GM19467 (cell line): ENCODE results near the gene ANKRD44.
A peak's percentile ranks its signal among the peaks of the same experiment; 100 is the strongest.
"Not testable (repeated sequence)": the region's sequence is repeated elsewhere in the genome, so short reads cannot be mapped to it uniquely, and the experiment has no call there.

Experiments used
- ATAC-seq: cut with Tn5 transposase; IDR thresholded peaks from one replicate; pipeline ENCODE4 v1.9.1; 2021; ENCODE audit warnings: mild to moderate bottlenecking, moderate library complexity; ENCODE audit not compliant: unreplicated experiment

The ANKRD44 gene

GRCh38 chr2:197054437-197054836, 256.1 kb downstream of the ANKRD44 start:
- no peak for ATAC-seq

GRCh38 chr2:197052356-197052755, 258.2 kb downstream of the ANKRD44 start:
- no peak for ATAC-seq

- no peak for ATAC-seq
Observed at GRCh38 chr2:197045115-197045514, 265.5 kb downstream of the ANKRD44 start.

- no peak for ATAC-seq
Observed at GRCh38 chr2:197042739-197043196, 267.8 kb downstream of the ANKRD44 start.

GRCh38 chr2:197037863-197038398, 272.6 kb downstream of the ANKRD44 start:
- no peak for ATAC-seq

DNA sequence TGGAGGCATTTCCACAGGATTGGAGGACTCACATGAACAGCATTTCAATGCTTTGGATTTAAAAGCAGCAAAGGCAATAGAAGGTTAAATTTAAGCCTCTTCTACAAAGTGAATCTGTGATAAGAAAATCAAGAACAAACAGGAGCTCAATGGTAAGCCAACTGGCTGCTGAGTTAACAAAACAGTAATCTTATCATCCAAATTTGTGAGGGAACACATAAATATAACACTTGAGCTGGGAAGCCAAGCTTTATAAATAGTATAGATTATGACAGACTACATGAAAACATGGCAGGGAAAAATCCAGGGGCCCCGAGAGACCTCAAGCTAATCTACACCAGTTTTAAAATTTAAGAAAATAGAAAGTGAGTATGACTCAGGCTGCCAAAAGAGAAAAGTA, 275.6 kb downstream of the ANKRD44 start:
- no peak for ATAC-seq

DNA sequence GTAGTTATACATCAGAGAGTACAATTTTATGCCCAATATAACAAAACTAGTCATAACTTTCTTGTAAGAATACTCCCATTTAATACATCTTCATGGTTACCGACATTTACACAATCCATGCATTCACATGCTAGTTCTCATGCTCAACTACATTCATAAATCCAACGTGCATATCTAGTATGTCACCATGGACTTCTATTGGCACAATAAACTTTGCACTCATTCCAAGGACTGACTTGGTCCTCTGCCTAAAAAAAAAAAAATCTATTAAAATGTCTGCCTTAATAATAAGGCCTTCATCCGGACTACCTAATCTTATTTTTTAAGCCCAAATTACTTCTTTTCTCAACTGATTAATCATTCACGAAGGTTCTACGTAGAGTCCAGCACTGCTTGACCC, 276.3 kb downstream of the ANKRD44 start:
- no peak for ATAC-seq

DNA sequence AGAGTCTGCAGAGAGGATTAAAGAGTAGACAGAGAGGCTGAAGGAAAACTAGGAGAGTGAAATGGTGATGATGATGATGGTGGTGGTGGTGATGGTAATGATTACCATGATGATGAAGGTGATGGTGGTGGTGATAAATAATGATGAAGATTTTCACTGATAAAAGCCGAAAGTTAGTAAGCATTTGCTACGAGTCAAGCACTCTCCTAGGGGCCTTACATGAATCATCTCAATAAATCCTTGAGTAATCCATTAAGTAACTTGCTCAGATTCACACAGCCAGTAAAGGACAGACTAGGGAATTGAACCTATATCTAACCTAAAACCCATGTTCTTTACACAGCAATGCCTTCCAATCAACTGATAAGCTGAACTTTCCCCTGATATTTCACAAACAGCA, 277.4 kb downstream of the ANKRD44 start:
- ATAC-seq = no peak

DNA sequence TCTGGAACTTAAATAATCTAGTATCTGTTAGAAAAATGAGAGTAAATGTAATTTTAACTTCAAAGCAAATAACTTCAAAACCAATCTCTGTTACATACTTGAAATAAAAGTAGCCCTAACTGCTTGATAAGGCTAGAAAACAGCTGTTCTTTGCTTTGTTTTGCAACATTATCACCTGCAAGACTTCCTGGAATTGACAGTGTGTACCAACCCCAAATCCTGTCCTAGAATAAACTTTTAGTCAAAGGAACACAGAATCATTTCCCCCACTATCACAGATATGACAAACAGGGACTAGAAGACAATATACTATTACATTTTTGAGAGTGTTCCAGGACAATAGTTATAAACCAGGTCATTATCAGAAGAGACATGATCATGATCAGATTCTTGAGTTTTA, 278.8 kb downstream of the ANKRD44 start:
- ATAC-seq = no peak

DNA sequence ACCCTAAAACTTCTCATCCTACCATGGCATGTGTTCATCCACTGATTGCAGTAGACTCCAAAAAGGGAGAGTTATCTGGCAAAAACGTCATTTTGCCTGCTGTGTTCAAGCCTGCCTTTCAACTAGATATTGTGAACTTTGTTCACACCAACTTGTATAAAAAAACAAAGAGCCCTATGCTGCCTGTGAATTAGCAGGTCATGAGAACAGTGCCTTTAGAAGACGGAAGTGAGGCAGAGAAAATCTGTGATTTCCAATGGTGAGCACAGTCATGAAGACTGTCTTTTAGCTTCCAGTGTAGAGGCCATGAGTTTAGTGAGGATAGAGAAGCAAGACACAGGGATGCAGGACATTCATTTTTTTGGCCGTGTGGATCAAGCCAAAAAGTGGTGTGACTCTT, 280.5 kb downstream of the ANKRD44 start:
- no peak for ATAC-seq

- ATAC-seq = no peak
Observed at GRCh38 chr2:197028633-197029032, 281.9 kb downstream of the ANKRD44 start.

DNA sequence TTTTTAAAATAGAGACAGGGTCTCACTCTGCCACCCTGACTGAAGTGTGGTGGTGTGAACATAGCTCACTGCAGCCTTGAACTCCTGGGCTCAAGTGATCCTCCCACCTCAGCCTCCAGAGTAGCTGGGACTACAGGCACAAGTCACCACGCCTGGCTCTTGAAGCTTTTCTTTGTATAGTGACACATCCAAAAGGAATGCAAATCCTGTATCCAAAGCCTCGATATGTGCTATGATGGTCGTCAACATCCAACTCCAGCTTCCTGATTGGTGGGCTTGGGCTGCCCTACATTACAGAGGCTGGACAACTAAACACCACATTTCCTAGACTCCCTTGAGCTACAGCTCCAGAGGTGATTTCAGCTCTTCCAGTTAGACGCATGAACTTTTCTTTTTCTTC, 282.4 kb downstream of the ANKRD44 start:
- ATAC-seq = no peak

DNA sequence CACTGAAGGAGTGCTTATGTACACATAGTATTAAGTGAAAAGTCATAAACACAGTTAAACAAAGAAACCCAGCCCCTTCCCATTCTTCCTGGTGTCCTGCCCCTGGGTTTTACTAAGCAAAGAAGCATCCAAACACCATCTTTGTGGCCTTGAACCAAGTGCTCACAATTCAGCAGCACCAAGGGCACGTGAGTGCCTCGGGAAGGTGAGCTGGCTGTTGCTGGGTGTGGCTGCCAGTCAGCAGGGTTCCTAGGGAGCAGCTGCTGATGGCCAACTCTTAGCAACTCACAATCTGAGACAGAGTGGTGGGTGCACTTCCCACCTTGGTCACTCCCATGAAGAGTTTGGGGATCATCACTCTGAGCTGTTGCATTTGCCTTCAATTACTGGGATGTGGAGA, 286.4 kb downstream of the ANKRD44 start:
- no peak for ATAC-seq

DNA sequence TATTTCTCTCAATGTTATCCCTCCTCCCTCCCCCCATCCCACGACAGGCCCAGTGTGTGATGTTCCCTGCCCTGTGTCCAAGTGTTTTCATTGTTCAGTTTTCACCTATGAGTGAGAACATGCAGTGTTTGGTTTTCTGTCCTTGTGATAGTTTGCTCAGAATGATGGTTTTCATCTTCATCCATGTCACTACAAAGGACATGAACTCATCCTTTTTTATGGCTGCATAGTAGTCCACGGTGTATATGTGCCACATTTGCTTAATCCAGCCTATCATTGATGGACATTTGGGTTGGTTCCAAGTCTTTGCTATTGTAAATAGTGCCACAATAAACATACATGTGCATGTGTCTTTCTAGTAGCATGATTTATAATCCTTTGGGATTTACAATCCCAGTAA, 289.7 kb downstream of the ANKRD44 start:
- ATAC-seq = not testable (repeated sequence)

DNA sequence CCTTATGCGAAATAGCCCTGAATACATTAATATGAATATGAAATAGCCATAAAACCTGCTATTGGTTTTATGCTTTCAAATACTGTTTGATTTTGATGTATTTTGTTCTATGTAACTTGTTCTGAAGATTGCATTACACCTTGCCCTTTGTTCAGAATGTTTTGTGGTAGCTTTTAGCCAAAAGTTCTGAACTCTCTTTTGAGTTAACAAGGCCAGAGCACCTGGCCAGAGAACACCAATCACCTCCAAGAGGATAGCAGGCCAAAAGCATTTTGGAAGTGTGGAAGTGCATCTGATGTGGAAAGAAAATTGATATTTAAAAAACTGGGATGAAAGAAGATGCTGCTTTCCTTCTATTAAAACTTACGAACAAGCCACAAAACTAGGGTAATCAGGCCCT, 297.5 kb downstream of the ANKRD44 start:
- ATAC-seq = no peak

DNA sequence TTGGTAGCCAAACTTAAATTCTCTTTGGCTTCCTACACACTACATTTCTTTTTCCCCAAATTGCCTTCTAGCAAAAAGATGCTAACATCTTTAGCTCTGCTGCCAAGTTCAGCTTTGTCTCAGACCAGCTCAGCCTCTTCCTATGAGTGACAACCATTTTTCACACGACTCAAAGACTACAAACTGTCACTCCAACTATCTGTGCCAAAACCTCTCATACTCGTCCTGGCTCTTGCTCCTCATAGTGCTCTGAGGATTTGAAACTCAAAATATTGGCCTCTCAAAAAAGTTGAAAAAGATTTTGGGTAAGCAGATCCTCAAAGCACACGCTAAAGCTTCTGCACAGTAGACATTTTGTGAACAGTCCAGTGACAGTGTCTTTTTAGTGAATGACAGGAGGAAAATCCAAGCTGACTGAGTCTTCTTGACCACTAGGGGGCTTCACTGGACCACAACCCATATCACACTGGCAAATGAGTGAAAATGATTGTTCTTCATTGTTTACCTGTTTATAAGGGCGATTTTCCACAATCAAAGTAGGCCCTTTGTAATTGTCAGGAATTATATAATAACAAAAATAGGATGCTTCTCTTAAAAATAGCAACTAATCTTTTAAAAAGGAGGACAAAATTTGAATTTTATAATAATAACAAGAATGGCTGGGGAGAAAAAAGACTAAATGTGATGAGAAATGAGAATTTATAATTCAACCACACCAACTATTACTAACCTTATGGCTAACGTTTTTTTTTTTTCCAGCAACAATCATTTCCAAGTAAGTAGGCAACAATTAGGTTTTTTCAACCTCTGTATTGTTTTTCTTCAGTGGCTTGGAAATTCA, 298.6 kb downstream of the ANKRD44 start:
- ATAC-seq = peak; percentile 59

DNA sequence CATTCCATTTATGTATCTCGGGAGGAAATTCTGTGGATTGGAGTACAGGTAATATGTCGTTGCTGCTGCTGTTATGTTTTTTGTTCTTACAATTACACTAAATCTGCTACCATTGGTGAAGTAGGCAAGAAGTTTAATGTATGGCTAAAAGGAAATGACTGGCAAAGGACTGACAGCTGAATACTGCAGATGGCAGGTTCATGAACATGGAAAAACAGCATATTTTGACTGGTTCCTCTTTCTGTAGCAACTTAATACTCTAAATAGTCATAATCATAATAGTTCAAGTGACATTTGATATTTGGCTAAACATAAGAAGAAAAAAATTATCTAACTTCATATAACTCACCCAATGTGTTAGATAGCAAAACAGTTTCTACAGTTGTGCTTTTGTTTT, 299.6 kb downstream of the ANKRD44 start:
- ATAC-seq = no peak

DNA sequence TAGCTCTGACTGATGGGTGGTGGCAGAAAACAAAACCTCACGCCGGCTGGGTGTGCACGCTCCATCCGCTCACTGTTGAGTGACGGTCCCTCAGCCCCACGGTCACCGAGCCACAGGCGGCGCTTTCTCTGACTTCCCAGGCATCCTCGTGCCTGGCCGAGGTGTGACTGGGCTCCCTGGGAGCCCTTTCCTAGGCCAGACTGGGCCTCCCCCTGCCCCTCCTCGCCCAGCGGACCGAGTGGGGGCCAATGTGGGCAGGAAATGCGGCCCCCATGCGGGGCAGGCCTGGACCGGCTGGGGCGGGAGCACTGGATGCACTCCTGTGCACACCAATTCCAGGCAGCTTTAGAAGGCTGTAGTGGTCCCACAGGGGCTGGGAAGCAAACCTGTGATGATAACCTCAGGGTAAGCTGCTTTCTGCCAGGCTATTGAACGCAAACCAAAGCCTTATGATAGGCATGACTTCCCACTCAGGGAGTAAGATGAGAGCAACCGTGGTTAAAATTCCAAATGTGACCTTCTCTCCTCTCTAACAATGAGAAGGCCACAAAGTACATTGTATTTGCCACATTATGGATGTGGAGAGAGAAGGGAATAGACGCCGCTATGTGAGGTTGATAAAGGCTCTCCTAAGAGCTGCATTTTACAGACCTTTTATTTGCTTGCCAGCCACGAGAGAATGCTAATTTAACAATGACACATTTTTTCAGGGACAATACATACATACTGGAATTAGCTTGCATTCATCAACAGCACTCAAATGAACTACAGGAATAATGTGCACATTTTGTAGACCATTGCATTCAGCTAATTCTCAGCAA, 300.2 kb downstream of the ANKRD44 start:
- no peak for ATAC-seq

DNA sequence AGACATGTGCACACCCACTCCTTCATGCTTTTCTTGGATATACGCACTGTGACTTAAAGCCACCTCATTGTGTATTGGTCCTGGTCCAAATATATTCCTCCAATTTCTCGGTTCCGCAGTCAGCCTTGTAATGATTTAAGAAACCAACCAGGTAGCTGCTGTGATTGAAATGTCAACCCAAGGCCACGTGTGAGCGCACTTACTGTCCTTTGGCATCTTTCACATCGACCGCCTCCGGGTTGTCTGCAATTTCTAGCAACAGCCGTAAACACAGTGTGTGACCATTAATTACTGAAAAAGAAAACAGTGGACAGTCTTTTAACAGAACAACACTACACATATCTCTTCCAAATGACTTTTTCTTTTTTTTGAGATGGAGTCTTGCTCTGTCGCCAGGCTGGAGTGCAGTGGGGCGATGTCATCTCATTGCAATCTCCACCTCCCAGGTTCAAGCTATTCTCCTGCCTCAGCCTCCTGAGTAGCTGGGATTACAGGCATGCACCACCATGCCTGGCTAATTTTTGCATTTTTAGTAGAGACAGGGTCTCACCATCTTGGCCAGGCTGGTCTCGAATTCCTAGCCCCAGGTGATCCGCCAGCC, 301.7 kb downstream of the ANKRD44 start:
- not testable (repeated sequence) for ATAC-seq

DNA sequence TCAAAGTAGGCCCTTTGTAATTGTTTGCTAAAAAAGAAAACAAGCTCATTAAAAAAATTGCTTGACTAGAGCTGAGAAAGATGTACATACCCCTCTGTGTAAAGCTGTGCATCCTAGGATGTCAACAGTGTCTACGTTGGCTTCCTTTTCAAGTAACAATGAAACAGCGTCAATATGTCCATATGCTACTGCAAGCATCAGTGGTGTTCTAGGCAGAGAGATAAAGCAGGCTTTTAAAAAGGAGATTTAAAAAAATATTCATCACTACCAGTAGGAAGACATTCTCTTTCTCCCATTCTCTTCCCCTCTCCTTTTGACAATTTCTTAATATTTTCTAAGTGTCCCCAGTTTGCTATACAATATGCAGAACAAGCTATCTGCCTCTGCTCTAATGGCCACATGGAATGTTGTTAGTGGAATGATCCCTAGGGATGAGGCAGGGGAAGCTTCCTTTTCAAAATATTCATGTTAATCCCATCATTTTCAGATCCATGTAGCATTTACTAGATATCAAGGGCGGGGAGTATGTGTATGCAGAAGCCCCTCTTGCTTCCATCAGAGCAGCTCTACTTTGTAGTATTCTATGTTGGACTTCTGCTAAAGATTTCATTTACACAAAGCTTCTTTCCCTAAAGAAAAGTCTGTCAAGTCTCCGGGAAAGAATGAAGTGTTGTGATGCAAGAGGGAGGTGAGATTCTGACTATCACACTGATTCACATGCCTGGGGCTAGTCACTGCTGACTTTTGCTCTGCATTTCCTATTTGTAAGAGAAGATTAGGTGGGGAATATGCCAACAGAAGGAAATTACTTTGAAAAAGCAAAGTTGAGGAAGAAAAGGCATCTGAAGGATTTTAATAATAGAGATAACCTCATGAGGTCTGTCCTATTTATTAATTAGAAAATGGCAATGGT, 302.6 kb downstream of the ANKRD44 start:
- ATAC-seq = no peak
